GM10847 (cell line): ENCODE data around the gene SLC4A4.

Experiments
- POLR2A ChIP-seq: IDR thresholded peaks from 2 replicates; pipeline ENCODE4 v1.6.1; 2011; ENCODE audit not compliant: insufficient read length; ENCODE audit errors: extremely low read depth

The SLC4A4 gene

DNA sequence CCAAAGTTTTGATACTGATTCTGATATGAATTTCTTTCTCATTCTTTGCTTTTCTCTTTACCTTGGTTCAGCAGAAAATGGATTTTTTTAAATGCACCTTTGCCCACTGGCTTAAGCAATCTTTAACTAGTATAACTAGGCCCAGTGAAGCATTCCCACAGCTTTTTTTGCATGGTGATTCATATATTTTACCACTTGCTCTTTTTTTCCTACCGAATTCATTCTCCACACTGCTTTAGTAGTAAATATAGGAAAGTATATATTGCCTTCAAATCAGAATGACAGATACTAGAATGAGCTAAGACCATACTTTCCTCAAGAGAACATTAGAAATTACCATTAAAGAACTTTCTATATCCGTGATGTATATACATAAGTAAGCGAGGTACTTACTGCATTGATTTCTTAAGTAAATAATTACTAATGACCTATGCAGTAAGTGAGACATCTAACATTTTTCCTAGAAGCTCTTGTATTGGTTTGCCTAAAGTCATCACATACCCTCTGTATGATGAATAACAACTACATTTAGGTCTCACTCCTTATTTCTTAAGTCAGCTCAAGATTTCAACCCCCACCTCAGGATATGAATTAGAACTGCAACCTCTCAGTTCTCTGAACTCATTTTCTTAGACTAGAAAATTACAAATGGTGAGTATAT lies 44.2 kb downstream of the SLC4A4 start:
- TF ChIP-seq POLR2A = no peak

DNA sequence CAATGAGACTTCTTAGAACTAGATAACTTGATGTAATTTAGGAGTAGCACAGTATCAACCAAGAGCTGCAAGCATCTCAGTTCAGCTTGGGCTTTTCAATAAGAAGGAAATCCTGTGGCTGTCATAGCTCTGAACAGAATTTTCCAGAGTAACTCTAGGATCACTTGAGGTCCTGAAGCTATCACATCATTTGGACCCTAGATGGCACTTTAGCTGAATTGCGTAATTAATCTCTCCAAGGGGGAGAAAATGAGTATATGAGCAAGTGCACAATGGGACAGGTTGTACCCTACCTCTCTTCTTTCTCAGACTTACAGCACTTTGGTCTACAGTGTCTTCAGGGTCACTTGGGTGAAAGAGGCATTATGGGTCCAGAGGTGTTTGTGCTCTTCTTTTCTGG lies 45.2 kb downstream of the SLC4A4 start:
- TF ChIP-seq POLR2A = no peak

DNA sequence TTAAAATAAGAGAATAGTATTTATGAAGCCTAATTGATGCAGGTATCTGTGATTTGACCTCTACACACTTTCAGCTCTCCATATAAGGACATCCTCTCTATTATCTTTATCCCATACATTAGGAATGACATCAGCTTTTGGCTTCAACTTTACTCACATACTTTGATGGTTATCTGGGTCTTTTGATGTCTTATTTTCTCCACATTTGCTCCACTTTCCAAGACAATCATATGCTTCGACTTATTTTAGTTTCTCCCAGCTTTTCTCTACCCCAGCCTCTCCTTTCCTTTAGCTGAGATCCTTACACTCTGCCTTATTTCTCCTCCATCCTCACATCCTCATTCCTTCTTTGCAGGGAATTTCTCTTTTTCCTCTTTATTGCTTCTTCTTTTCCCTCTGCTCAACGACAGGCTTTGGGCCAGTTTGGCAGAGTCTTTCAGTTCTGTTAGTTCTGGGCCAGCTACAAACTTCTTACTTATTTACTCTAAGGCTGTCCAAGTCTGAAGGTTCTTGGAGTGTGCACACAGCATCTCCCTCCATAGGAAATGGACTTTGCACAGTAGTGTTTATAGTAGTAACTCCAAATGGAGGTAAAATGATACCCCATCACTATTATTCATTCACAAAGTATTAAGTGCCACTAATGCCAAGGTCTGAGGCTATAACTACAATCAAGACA lies 50.5 kb downstream of the SLC4A4 start:
- TF ChIP-seq POLR2A = no peak

DNA sequence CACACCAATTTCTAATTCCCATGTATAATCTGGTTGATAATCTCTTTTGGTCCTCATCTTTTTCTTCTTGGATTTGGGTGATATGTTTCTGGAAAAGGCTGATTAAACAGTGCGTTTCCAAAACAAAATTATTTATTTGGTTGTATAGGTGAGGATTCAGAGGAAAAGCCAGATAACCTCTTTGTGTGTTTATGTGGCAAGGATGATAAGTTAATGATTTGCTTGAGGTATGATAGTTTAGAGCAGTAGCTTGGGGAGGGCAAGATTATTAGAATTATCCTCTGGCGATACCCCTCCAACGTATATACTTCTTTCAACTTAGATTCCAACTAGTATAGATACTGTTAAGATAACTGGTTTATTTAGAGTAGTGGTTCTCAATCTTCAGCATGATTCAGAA lies 53.3 kb downstream of the SLC4A4 start:
- no peak for TF ChIP-seq POLR2A

DNA sequence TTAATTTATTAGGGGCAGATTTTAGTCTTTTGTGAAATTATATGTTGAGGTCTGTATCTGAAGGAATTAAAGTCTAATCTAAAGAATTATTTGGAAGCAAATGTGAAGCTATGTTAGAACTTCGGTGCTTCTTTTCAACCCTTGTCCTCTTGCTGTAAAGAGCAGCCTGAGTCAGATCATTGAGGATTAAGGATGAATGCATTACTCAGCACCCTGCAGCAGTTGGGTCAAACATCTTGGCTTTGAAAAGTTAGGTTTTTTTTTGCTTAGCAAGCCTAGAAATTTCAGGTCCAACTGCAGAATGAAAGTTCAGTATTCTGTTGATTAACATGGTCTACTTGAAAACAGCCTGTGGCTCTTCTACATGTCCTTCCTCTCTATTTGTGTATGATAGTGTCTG lies 57.6 kb downstream of the SLC4A4 start:
- no peak for TF ChIP-seq POLR2A

DNA sequence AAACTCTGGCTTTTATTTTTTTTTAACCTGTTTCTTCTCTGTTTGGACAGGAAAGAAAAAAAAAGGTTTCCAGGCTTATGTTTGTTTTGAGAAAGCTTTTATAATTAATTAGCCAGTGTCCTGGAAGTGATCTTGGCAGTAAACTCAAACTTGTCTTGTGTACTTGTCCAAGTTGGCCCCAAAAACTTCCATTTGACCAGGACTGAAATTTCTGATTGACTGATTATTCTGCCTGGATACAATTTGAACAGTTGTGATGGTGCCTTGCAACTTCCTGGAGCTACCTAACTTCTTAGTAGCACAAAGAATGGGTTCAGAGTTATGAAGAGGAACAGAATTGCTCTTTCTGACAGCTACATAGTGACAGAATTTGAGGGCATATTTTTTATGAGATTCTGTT lies 62.0 kb downstream of the SLC4A4 start:
- TF ChIP-seq POLR2A = no peak

DNA sequence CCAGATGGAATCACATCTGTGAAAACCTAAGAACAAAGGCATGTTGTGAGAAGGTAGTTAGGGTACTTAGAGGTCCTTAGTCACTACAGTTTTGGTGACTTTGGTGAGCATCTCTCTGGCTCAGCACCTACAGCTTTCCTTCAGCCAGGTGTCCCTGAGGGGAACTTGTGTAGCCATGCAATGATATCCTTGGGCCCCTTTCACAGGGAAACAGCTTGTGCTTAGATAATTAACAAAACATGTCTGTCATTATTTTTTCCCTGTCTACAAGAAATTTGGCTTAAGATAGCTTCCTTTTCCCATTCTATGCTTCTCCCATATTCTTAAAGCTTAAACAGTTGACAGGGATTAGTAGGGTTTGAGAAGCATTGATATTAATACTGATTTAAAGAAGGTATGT lies 63.8 kb downstream of the SLC4A4 start:
- TF ChIP-seq POLR2A = no peak

DNA sequence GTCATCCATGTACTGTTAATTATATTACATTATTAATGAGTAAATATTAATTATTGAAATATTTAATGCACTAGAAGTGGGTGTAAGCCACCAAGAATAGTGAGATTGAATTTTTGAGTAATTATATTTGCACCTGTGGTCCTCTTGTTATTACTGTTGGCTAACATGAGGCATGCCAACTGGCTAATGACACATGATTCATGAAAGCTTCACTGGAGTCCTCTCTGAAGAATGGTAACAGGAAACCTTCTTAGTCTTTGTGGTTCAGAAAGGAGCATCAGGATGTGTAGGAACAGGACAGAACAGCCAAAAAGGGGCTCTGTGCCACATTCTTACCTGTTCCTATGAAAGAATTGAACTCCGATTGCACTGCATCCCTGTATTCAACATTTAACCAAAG lies 65.2 kb downstream of the SLC4A4 start:
- no peak for TF ChIP-seq POLR2A

DNA sequence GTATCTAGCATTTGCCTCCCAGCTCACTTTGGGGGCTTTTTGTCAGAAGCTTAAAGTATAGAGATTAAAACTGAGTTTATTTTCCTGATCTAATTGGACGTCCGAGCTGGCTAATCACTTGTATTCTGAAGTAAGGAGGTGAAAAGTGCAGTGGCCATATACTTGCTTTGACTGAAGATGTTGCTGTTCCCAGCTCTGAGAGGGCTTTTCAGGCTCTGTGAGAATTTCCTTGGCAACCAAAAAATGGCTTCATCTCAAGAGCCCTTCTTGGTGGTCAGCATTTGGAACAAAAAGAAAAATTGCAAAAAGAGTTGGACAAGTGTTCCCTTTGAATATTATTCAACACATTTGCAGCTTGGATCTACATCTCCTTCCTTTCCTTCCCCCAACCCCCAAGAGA lies 67.0 kb downstream of the SLC4A4 start:
- TF ChIP-seq POLR2A = no peak

DNA sequence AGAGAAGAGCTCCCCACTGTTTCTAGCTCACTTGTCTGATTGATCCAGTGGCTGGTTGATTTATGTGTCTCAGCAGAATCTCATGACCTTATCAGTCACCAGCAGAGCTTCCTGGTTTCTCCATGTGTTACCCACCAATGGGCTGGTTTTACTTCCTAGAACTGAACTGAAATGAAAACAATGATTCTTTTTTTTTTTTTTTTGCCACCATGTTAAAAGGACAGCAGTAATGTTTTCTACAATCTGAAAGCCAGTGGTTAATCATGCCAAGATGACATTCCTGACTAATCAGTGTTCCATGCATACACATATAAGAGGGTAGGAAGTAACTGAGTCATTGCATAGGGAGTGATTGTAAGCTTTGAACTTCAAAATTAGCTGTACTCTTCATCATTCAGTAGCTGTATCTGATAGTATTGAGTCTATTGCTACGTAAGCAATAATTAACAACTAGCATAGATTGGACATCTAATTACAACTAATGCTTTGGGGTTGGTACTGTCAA lies 67.7 kb downstream of the SLC4A4 start:
- no peak for TF ChIP-seq POLR2A

DNA sequence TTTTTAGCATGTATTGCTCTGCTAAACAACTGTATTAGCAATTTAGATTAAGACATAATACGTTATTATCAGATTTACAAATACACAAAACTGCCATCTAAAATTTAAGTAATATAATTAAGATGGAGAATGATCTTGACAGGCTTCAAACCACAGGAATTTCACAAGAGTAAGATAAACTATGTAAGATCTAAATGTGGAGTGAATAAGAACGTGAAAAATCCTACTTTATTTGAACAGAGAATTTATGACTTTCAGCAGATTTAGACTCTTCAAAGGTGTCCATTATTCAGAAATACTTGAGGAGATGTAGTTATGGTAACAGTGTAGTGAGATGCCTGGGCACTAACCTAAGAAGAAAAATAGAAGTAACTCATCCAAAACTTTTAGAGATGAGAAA lies 73.2 kb downstream of the SLC4A4 start:
- TF ChIP-seq POLR2A = no peak

DNA sequence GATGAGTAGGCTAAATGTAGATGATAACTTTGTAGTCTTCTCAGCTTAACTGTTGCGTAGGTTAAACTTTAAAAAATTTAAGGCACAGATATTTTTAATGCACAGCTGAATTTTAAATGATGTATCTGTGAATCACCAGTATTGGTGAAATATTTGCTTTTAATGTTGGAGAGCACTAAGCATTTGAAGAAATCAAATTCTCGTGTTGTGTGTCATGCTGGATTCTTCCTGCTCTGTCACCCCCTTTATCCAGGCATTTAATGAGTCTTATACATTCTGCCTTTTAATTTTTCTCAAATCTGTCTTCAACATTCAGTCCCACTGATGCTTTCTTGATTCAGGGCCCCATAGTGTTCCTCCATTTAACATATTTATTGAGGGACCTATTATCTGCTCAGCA lies 76.7 kb downstream of the SLC4A4 start:
- TF ChIP-seq POLR2A = no peak

DNA sequence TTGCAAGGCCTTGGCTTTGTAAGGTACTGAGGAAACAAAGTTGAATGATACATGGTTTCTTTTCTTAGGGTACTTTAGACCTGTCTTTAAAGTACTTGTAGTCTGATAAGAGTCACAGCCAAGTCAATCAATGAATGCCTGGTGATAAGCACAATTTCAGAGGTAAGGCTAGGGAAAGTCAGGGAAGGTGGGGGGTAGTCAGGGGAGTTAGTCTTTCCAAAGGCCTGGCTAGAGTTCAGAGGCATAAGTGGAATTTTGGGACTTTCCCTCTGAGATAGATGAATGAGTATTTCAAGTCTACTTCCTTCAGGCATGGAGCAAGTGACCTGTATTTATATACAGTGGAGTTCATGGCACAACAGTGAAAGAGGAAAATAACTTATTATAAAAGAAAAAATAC lies 78.3 kb downstream of the SLC4A4 start:
- TF ChIP-seq POLR2A = no peak

DNA sequence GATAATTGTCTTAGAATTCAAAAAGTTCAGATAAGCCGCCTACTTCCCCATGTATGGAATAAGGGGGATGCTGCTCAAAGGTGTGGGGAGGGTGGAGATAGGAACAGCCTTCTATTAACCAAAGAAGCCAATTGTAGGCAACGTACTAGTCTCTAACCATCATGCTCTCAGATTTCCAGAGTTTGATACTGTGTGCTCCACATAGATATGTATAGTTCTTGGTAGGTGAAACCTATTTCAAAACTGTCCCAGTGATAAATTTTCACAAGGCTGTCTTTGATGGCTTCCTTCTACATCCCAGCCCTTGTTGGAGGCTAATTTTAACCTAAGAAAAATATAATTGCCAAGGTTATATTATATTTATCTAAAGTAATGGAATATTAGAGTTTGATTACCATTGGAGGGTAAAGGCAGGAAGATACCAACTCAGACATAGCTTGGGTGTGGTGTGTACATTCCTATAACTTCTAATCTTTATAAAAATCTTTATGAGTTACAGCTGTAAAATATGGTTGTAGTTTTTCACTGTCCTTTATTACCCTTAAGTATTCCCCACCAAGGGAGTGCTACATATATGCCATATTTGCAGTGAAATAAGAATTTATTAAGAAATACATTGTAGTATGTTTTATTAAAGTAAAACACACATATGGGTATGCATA lies 87.7 kb downstream of the SLC4A4 start:
- no peak for TF ChIP-seq POLR2A

DNA sequence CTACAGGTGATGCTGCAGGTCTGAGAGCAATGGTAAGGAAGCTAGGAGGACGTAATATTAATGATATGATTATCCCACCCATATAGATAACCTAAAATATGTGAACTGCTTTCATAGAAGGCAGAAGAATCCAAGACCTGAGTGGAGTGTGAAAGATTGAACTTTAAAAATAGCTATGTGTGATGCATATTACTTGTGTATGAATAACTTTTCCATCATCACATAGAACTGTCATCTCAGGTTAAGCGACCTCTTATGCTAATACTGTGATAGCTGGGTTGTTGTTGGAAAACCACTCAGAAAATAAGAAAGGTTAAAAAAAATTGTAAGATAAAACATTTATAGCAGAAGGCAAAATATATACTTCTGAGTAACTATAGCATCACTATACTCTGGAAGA lies 90.3 kb downstream of the SLC4A4 start:
- TF ChIP-seq POLR2A = no peak

DNA sequence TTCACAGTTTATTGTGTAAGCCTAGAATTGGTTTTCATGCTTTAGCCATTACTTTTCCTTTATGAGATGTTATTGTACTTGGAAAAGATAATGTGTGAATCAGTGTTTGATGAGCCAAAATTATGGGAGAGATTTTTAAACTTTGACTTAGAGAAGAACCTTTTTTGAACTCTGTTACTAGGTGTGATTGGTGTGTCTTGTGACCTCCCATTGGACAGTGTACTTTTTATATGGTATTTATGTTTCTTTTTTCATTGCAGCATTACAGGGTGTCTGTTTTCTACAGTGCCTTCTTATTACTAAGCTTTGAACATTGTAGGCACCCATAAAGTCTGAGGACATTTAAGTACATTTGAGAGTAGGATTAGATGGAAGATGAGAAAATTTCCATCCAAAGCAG lies 91.1 kb downstream of the SLC4A4 start:
- no peak for TF ChIP-seq POLR2A

DNA sequence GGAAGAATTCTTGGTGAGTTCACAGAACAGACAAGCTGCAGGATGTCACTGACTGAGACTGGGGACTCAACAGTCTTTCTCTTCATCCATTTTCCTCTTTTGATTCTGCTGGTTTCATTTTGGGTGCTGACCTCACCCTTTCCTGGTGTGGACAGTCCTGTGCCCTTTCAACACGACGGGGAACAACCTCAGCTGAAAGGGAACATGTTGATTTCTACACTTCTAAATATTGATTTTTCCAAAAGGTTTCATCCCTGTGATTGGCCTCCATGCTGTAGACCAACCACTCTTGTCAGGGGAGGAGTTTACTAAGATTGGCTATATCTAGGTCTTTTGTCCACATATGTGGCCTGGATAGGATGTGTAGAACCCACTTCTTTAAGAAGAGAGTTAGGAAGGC lies 91.8 kb downstream of the SLC4A4 start:
- no peak for TF ChIP-seq POLR2A

DNA sequence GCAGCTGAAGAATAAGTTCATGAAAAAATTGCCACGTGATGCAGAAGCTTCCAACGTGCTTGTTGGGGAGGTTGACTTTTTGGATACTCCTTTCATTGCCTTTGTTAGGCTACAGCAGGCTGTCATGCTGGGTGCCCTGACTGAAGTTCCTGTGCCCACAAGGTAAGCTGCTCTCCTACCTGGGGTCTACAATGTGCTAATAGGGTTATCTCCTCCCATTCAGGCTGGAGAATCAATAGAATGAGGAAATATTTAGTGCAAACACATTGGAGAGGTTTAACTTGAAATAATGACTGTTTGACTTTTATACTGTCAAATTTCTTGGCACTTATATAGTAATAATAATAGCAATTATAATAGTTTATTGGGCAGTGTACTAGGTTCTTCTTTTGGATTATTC lies 101.8 kb downstream of the SLC4A4 start:
- TF ChIP-seq POLR2A = no peak
